Erythroblast (primary cell): ENCODE data around the gene TTLL9.

ENCODE experiments used
- GATA1 ChIP-seq: IDR thresholded peaks from 2 replicates; pipeline ENCODE4 v1.6.1; 2011; ENCODE audit warnings: low read depth, mild to moderate bottlenecking, control low read depth, low read length, moderate library complexity
- POLR2A ChIP-seq: IDR thresholded peaks from 2 replicates; pipeline ENCODE4 v1.6.1; 2011; ENCODE audit warnings: mild to moderate bottlenecking, low read length

GRCh38 chr20:31901615-31902014 is 31.2 kb downstream of the TTLL9 start:
- TF ChIP-seq POLR2A (no peak), GATA1 (no peak)
